ENCODE measurements around the gene PROX1.

DNA sequence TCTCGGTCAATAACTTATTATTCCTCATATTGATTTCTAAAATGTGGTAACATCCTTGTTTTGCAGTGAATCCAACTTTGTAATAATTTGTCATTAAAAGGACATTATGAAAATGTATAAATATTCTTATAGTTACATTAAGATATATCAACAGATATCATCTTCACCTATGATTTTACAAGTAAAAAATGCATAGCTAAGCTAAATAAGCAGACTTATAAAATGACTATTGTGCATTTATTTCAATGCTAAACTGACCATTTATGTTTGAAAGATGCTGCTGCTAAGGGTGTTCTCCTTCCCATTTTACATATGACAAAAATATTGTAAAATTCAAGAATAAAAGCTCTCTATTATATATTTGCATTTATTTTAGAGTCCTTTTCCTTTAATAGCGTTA lies 7.8 kb downstream of the PROX1 start:
- TF ChIP-seq EZH2 (IDR thresholded peaks at IDR 0.05; ENCODE audit: low read length, missing control alignments), result no peak
- TF ChIP-seq, protein P1, sequence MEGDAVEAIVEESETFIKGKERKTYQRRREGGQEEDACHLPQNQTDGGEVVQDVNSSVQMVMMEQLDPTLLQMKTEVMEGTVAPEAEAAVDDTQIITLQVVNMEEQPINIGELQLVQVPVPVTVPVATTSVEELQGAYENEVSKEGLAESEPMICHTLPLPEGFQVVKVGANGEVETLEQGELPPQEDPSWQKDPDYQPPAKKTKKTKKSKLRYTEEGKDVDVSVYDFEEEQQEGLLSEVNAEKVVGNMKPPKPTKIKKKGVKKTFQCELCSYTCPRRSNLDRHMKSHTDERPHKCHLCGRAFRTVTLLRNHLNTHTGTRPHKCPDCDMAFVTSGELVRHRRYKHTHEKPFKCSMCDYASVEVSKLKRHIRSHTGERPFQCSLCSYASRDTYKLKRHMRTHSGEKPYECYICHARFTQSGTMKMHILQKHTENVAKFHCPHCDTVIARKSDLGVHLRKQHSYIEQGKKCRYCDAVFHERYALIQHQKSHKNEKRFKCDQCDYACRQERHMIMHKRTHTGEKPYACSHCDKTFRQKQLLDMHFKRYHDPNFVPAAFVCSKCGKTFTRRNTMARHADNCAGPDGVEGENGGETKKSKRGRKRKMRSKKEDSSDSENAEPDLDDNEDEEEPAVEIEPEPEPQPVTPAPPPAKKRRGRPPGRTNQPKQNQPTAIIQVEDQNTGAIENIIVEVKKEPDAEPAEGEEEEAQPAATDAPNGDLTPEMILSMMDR (conservative IDR thresholded peaks at IDR 0.05 in 1 of 2, IDR thresholded peaks at IDR 0.05 in 1 of 2; ENCODE audit: low read depth in 1 of 2, low read length in 2 of 2), result no peak
